GM18520 (cell line): ENCODE measurements around the gene RIMS1.
"Not testable (repeated sequence)": the region's sequence is repeated elsewhere in the genome, so short reads cannot be mapped to it uniquely, and the experiment has no call there.

ENCODE experiments used
- ATAC-seq: cut with Tn5 transposase; IDR thresholded peaks from one replicate; pipeline ENCODE4 v1.9.1; 2021; ENCODE audit not compliant: unreplicated experiment

Gene RIMS1

GRCh38 chr6:72316675-72317380 is 430.5 kb downstream of the RIMS1 start:
- no peak for ATAC-seq

GRCh38 chr6:72321788-72322187 is 435.4 kb downstream of the RIMS1 start:
- ATAC-seq: no peak

DNA sequence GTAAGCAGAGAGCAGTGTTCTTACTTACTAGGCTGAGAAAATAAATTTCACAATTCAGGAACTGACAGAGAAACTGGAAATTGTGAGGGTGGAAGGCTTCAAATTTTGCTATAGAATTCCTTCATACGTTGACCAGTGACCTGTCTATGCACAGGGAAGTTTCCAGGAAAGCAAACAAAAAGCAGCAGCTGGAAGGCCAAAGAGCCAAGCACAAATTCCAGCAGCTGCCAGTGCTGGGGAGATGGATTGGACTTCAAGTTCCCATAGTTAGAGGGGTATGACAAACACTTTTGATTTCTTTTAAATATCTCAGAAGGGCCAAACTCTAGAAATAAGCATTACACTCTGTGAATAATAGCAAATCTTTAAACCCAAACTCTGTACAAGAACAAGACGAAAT is 436.4 kb downstream of the RIMS1 start:
- no peak for ATAC-seq

GRCh38 chr6:72324591-72324990 is 438.2 kb downstream of the RIMS1 start:
- no peak for ATAC-seq

- no peak for ATAC-seq
Observed at GRCh38 chr6:72328775-72329174, 442.4 kb downstream of the RIMS1 start.

- ATAC-seq: not testable (repeated sequence)
Observed at GRCh38 chr6:72335203-72335602, 448.9 kb downstream of the RIMS1 start.

DNA sequence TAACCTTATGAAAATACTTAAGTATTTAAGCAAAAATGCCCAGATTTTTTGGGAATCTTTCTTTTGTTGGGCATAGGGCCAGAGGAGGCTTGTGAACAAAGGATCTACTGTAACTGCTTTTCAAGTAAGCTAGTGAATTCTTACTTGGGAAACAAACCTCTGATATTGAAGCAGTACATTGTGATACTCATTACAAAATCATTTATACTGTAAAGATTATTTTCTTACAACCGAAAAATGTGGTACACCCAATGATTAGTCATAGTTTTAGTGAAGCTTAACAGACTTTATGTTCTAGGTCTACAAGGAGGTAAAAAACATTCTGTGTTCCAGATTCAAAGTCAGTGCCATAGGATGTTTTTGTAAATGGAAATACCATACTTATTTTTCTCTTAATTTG is 462.6 kb downstream of the RIMS1 start:
- no peak for ATAC-seq

DNA sequence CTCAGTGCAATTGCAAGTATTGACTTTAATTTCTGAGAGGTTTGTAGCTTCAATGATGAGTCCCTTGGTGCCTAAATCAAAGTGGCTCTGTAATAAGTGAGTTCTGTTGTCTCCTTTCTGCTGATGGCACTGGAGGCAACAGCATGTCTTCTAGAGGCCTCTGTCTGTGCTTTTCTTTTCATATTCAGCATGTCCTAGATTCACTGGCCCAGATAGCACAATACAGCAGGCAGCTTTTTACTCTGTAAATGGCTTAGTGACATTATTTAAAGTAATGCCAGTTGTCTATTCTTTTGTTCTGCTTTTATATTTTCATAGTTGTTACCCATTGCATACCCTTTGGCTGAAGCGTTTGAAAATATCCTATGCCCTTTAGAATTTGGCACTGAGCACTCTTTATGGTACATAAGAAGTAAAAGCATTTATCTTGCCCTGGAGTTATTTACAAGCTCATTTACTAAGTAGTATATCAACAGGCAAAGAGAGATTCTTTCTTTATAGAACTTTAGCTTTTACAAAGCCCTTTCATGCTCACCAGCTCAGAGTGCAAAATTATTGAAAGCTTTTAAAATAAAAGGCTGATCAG is 464.0 kb downstream of the RIMS1 start:
- ATAC-seq: no peak

GRCh38 chr6:72363844-72364740 is 477.7 kb downstream of the RIMS1 start:
- no peak for ATAC-seq

DNA sequence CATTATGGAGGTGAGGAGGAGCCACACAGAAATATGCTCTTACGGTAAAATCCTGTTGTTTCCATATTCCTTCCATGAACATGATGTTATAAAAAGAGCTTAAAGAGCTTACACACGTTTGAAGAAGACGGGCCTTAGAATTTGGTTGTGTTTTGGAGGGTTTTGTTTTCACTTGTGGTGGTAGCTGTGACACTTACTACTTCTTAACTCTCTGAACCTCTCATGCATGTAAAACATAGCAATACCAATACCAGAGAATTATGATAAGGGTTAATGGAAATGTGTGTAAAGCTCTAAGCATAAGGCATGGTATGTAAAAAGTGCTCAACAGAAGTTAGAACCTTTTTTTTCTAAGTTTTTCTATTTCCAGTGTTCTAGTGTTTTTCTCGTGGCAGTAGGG is 479.4 kb downstream of the RIMS1 start:
- ATAC-seq: peak; percentile 53

GRCh38 chr6:72367439-72367838 is 481.1 kb downstream of the RIMS1 start:
- no peak for ATAC-seq

- no peak for ATAC-seq
Observed at GRCh38 chr6:72371473-72371872, 485.1 kb downstream of the RIMS1 start.

GRCh38 chr6:72374172-72374571 is 487.8 kb downstream of the RIMS1 start:
- ATAC-seq: no peak

DNA sequence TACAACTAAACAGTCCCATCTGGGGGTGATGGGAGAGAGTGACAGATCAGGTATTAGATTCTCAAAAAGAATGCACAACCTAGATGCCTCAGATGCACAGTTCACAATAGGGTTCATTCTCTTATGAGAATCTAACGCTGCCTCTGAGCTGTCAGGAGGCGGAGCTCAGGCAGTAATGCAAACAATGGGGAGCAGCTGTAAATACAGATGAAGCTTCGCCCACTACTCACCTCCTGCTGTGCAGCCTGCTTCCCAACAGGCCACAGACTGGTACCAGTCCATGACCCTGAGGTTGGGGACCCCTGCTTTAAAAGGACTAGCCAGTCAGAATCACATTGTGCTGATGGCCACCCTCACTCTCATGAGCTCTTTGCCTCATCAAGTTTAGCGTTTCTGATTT is 488.5 kb downstream of the RIMS1 start:
- no peak for ATAC-seq

GRCh38 chr6:72376736-72377135 is 490.4 kb downstream of the RIMS1 start:
- no peak for ATAC-seq

GRCh38 chr6:72381076-72381475 is 494.7 kb downstream of the RIMS1 start:
- no peak for ATAC-seq

DNA sequence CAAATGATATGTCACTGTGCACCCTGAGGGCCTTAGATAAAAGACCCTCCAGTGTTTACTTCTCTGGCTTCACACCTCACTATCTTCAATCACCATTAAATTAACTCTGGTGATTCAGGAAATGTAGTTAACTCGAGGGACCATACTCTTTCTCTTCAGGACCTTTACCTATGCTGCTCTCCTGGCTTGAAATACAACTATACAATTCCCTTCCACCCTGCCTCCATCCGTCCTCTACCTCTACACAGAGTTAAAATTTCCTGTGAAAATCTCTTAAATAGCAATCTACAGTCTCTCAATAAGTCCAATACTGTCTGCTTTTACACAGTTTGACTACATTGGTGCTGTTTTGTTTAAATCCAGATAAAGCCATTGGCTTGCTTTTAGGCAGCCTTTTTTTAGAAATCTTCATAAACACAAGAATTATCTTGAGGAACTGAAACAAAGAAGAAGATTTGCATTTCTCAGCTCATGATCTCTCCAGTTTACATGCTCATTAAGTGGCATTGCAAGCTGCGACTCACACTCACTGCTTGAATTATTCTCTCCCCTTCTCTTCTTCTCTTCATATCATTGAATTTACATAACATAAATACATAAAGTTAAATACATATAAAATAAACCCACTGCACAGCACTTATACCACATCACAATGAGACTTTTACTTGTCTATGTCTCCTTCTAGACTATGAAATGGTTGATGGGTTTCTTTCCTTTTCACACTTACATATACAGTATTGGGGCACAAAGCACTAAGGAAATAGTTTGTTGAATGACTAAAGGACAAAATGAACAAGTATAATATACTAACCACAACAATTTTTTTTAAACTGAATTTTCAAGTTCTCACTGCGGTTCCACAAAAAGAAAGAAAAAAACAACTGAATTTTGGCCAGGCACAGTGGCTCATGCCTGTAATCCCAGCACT is 496.5 kb downstream of the RIMS1 start:
- peak; percentile 96 for ATAC-seq

- ATAC-seq: no peak
Observed at GRCh38 chr6:72386324-72386723, 500.0 kb downstream of the RIMS1 start.

DNA sequence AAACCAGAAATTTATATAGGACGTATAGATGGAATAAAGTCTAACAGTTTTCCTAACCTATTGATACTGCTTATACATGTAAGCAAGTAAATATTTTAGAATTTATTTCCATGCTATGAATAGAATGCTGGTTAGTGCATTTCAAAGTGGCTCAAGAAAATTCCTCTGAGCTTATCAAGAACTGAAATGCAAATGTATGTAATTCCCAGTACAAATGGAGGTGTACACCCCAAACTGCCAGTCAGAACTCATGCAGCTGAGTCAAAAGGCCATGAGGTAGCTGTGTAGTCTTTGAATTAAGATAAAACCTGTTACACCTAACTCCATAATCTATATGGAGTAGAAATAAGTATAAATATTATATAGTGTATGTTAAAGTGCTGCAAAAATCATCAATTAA is 503.3 kb downstream of the RIMS1 start:
- no peak for ATAC-seq

DNA sequence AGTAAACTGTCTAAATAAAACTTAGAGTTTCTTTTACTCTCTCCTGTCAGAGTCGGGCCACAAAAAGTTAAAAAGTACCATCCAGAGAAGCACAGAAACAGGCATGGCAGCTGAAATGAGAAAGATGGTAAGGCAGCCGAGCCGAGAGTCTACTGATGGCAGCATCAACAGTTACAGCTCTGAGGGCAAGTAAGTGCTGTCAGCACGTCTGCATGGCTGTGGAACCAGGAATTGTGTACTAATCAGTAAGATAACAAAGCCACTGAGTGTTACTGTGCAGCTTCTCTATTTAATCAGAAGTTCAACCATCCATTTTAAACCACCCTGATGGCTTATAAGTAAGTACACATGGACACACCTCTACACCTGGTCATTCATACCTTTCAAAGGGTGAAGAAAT is 504.2 kb downstream of the RIMS1 start:
- no peak for ATAC-seq

- no peak for ATAC-seq
Observed at GRCh38 chr6:72401865-72402264, 515.5 kb downstream of the RIMS1 start.
